ENCODE results near the gene GRIA4.

DNA sequence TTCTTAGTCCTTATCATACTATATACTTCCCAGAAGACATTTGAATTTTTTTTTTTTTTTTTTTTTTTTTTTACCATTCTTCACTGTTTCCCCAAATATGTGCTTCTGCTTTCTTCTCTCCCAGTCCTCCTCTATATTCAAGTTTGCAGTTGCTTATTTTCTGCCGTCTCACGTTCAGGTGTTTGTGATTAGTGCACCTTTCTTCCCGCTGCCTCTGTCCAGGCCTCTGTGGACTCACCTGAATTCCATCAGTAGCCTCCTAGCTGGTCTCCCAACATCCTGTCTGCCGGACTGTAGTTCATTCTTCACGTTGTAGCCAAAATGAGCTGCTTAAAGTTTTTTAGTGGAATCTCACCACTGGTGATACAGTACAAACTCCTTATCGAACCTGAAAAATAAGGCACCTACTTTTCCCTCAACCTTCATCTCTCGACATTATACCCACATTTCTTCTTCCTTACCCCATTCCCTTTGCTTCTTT, 413.0 kb downstream of the GRIA4 start:
- TF ChIP-seq KDM1A (IDR thresholded peaks at IDR 0.05; ENCODE audit: low read depth) (no peak), ZC3H11A (IDR thresholded peaks at IDR 0.05) (no peak), CEBPB (IDR thresholded peaks at IDR 0.05) (no peak)
- TF ChIP-seq, protein P1, sequence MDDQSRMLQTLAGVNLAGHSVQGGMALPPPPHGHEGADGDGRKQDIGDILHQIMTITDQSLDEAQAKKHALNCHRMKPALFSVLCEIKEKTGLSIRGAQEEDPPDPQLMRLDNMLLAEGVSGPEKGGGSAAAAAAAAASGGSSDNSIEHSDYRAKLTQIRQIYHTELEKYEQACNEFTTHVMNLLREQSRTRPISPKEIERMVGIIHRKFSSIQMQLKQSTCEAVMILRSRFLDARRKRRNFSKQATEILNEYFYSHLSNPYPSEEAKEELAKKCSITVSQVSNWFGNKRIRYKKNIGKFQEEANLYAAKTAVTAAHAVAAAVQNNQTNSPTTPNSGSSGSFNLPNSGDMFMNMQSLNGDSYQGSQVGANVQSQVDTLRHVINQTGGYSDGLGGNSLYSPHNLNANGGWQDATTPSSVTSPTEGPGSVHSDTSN (IDR thresholded peaks at IDR 0.05), result no peak

Measured in A549 (cell line).